ENCODE measurements around the gene FGF11.
A peak's percentile ranks its signal among the peaks of the same experiment; 100 is the strongest.

FGF11 gene

DNA sequence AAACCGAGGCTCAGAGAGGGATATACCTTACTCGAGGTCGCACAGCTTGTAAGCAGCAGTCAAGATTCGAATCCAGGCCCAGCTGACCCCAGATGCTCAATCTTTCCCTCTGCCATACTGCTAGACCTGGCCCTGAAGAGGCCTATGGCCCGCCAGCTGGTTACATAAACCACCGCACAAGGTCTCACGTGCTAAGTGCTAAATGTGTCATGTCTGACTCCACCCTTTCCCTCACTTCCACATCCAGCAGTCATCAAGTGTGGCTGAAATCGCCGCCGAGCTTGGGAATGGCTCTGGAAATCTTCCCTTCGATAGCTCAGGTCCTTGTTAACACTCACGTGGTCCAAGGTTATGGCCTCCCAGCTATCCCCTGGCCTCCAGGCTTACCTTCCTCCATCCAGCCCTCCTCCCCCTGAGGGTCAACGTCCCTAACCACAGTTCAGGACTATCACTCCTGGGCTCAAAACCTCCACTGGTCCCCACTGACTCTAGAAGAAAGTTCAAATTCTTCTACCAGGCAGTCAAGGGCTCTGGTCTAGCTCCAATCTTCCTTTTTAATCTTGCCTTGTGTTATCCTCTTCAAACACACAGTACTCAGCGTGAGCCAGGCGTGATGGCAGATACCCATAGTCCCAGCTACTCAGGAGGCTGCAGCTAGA, 36.6 kb downstream of the FGF11 start:
- in situ Hi-C loops (cut with MboI; ENCODE audit: low pct_unique_long_range_greater_than_20kb, low sequenced_read_pairs, unreplicated experiment): no loop called here
- no peak for DNase-seq (ENCODE audit: low spot score)
- TF ChIP-seq, protein P1, sequence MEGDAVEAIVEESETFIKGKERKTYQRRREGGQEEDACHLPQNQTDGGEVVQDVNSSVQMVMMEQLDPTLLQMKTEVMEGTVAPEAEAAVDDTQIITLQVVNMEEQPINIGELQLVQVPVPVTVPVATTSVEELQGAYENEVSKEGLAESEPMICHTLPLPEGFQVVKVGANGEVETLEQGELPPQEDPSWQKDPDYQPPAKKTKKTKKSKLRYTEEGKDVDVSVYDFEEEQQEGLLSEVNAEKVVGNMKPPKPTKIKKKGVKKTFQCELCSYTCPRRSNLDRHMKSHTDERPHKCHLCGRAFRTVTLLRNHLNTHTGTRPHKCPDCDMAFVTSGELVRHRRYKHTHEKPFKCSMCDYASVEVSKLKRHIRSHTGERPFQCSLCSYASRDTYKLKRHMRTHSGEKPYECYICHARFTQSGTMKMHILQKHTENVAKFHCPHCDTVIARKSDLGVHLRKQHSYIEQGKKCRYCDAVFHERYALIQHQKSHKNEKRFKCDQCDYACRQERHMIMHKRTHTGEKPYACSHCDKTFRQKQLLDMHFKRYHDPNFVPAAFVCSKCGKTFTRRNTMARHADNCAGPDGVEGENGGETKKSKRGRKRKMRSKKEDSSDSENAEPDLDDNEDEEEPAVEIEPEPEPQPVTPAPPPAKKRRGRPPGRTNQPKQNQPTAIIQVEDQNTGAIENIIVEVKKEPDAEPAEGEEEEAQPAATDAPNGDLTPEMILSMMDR (IDR thresholded peaks at IDR 0.05; ENCODE audit: extremely low read depth, insufficient read depth, missing control alignments): no peak

DNA sequence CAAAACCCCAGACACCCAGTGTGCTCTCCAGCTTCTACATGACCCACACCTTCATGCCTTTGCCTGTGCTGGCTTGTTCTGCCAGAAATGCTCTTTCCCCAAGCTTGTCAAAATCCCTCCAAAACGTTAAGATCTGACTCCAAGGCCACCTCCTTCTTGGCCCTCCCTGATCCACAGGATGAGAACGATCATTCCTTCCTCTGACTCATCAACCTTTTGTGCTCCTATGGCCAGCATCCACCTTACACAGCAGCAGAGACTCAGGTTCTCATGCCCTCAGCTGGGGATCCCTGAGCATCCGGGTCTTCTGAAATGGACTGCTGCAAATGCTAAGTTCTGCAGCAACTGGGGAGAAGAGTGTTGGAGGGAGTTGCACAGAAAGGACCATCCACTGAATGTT, 37.2 kb downstream of the FGF11 start:
- DNase-seq (ENCODE audit: low spot score): no peak
- TF ChIP-seq, protein P1 (IDR thresholded peaks at IDR 0.05; ENCODE audit: extremely low read depth, insufficient read depth, missing control alignments): no peak
- in situ Hi-C loops (cut with MboI; ENCODE audit: low pct_unique_long_range_greater_than_20kb, low sequenced_read_pairs, unreplicated experiment): no loop called here

- DNase-seq (ENCODE audit: low spot score): no peak
- TF ChIP-seq, protein P1 (IDR thresholded peaks at IDR 0.05; ENCODE audit: extremely low read depth, insufficient read depth, missing control alignments): no peak
- in situ Hi-C loops (cut with MboI; ENCODE audit: low pct_unique_long_range_greater_than_20kb, low sequenced_read_pairs, unreplicated experiment): no loop called here
Measured at GRCh38 chr17:7476951-7477350, 37.6 kb downstream of the FGF11 start.

DNA sequence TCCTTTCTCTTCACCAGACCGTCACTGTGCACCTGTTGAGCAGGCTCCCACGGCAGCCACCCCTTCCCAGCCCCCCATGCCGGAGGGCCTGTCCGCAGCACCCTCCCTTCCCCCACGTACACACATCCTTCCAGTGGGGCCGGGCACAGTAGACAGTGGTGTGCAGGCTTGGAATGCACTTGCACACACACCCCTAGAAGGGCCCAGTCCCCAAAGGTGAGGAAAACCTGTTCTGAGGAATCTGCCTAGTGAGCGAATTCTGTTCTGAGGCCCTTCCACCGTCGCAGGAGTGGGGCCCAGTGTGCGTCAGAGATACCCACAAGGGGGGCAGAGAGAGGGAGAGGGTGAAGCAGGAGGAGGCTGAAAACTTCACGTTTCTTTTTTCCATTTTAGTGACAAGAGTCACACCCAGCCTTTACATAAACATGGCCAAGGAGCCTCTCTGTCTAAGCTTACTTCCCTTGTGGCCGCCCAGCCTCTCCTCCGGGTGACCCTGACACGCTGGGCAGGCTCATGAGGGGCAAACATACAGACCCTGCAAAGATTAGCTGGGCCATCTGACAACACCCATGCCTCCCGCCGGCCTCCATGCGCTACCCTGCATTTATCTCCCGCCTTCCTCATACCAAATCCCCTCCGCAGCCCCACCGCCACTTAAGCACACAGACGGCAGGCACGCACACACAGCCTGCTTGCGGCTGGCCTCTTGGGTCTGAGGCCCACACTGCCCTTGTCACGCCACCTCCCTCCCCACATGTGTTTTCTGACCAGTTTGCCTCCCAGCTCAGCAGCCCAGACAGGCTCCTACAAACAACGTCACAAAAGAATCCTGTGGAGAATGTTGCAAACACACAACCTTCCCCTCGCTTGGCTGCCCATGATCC, 38.3 kb downstream of the FGF11 start:
- TF ChIP-seq, protein P1 (IDR thresholded peaks at IDR 0.05; ENCODE audit: extremely low read depth, insufficient read depth, missing control alignments): no peak
- DNase-seq (ENCODE audit: low spot score): peak; percentile 13
- in situ Hi-C loops (cut with MboI; ENCODE audit: low pct_unique_long_range_greater_than_20kb, low sequenced_read_pairs, unreplicated experiment): no loop called here

DNA sequence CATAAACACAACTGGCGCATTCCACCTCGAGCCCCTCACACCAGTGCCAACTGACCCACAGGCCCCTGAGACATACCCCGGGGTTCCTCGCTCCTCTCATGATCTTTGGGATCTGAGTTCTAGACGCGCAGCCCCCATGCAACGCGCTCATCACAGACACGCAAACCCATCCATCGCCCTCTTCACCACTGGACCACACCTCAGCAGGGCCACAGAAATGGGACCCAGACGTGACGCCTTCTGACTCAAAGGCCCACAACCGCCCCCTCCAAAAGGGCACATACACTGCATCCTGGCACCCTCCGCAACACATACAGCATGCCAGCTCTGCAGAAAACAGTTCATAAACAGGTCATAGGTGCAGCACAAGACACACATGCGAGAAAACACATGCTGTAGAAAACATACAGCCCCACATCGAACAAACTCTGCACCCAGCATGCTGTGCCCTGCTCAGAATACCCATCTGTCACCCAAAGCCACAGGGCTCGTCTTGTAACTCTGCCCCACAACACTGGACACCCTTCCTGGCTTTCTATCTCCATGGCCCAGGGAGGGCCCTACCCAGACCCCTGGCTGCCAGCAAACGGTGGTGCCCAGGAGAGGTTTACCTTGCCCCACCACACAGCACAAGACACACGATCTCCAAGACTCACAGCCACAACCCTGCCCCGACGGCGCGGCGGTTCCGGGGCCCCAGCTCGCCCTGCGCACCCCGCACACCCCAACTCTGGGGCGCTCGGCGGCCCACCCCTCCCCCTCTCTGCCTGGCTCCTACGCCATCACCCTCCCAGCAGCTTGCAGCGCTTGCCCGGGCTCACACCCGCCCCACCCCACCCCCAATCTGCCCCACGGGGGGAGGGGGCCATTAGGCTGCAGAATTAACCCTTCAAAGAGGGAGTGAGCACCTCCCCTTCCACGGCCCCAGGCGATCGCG, 39.2 kb downstream of the FGF11 start:
- in situ Hi-C loops (cut with MboI; ENCODE audit: low pct_unique_long_range_greater_than_20kb, low sequenced_read_pairs, unreplicated experiment): no loop called here
- peak; percentile 76 for DNase-seq (ENCODE audit: low spot score)
- TF ChIP-seq, protein P1 (IDR thresholded peaks at IDR 0.05; ENCODE audit: extremely low read depth, insufficient read depth, missing control alignments): no peak
